NCI-H226 (cell line): ENCODE results near the gene MYL12B.
"Not testable (repeated sequence)": the region's sequence is repeated elsewhere in the genome, so short reads cannot be mapped to it uniquely, and the experiment has no call there.

Source experiments
- DNase-seq: peaks from one replicate; pipeline ENCODE4 v3.0.0-alpha.2; 2015

Gene MYL12B

DNA sequence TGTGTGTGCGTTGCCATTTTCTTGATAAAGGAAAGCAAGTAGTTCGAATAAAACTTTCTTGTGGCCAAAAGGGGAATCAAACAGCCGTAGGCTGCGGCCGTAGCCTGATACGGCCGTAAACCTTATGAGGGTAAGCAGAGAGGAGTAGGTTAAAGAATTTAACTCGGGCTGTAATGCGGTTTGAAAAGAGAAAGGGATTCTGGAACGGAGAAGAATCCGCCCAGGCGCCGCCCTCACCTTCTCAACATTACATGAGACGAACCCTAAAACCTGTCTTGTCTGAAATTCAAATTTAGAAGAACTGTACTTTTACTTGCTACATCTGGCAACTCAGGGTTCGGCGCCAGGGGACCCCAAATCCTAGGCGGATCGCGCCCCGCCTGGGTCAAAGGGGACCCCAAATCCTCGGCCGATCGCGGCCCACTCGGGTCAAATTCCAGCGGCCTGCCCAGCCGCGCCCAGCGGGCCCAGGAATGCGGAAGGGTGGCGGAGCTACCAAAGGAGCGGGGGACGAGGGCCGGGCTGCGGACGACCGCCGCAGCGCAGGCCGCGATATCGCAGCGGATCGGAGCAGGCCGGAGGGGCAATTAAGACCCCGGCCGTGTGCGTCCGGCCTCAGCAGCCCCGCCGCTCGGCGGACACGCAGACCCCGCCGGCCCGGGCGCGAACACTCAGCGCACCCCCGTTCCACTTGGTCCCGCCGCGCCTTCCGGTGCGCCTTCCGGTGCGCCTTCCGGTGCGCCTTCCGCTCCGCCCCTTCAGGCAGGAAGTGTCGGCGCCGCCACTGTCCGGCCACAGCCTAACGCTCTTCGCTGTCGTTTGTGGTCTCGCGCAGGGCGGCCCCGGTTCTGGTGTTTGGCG, at the start of gene MYL12B:
TSS of gene MYL12B (plus strand) at position 761 of the 861 bp plus-strand sequence. CDS start 10,766 bp downstream, outside the sequence.
- peak; percentile 76 for DNase-seq

DNA sequence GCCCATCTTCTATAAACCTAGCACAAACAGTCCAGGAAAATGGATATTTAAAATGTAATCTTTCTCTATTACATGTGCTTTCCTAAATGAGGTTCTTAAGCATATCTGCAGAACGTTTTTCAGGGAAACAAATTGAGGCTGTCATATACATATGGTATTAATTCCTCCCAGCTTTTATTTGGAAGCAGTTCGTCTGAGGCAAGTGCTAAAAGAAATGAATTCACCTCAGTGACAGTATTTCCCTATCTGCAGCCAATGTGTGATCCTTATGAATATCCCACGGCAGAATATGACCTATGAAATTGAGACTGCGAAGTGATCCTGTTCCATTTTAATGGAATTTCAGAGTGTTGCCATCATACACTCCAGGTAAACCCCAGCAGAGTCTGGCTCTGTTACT, 49.3 kb upstream of the MYL12B start:
- no peak for DNase-seq

- no peak for DNase-seq
Observed at GRCh38 chr18:3213300-3214059, 48.5 kb upstream of the MYL12B start.

DNA sequence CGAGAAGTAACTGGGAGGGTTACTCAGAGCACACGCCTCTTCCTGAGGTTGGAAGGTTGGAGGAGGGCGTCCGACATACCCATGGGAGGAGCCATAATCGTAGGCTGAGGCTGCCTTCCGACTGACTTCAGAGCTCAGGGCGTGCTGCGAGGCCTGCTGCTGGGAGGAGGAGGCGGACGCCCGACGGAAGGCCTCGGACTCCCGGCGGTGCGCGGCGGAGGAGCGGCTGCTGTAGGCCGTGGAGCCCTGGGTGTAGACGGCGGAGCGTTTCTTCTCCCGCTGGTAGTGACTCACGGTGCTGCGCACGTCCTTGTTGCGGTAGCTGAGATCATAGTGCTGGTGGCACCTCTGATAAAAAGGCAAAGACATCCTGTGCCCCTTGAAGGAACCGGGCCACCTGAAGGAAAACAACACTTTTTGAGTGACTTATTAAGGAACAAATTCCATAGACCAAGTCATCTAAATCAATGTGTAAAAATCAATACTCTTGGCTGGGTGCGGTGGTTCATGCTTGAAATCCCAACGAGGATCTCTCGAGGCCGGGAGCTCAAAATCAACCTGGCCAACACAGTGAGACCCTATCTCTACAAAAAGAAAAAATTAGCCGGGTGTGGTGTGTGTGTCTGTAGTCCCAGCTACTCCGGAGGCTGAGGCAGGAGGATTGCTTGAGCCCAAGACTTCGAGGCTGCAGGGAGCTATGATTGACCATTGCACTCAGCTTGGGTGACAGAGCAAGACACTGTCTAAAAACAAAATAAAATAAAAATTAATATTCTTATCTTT, 46.9 kb upstream of the MYL12B start:
- no peak for DNase-seq

GRCh38 chr18:3216987-3217386, 44.9 kb upstream of the MYL12B start:
- no peak for DNase-seq

DNA sequence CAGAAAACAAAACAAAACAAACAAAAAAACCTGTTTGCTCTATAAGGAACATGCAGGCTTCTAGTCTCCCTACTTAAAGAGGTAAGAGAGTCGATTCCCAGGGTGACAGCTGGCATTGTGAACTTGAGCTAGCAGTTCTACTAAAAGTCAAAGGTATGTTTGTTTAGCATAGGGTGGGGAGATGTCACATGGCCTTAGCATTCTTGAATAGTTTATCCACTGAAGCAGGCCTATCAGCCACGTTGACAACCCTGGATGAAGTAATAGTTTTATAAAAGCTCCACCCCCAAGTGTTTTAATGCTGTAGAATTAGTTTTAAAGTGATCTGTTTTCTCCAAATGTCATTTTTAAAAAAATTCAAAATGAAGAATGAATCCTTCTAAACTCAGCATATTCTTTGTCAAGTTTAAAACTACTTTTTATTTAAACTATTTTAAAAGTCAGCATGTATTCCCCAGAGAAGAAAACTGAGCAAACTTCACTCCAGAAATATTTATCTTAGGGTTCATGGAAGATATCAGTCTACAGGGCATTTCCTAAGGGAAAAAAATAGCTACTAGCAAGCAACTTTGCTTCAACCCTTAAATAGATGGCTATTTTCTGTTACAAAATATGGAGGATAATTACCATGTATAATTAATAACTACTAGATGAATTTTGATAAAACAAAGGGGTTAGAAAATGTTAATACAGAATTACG, 43.8 kb upstream of the MYL12B start:
- no peak for DNase-seq

GRCh38 chr18:3218819-3219218, 43.1 kb upstream of the MYL12B start:
- no peak for DNase-seq

- no peak for DNase-seq
Observed at GRCh38 chr18:3219241-3219630, 42.7 kb upstream of the MYL12B start.

GRCh38 chr18:3219631-3220335, 42.1 kb upstream of the MYL12B start, which contains the start of gene MYOM1:
TSS of gene MYOM1 (minus strand) at chr18:3219968. CDS start at chr18:3215223, 4,745 bp downstream.
- DNase-seq, result no peak

- DNase-seq, result not testable (repeated sequence)
Observed at GRCh38 chr18:3220868-3221267, 41.1 kb upstream of the MYL12B start.

- no peak for DNase-seq
Observed at GRCh38 chr18:3221496-3221895, 40.4 kb upstream of the MYL12B start.

GRCh38 chr18:3223356-3223755, 38.6 kb upstream of the MYL12B start:
- DNase-seq, result no peak

- DNase-seq, result no peak
Observed at GRCh38 chr18:3224223-3224622, 37.7 kb upstream of the MYL12B start.

GRCh38 chr18:3225588-3225987, 36.3 kb upstream of the MYL12B start:
- no peak for DNase-seq

DNA sequence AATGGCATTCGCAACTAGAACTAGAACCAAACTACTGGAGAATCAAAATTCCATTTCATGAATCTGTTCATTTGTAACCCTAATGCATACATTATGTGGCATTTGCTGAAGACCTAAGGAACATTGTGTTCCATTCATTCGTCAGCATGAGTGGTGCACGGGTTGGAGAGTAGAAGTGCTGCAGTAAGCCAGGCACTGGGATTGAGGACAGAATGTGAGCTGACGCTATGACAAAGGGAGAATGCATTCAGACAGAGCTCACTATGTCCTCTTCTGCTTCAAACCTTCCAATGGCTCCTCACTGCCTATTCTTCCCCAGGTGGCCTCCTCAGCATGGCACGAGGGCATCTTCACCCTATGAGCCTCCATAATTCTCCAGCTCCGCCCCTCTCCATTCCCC, 35.9 kb upstream of the MYL12B start:
- no peak for DNase-seq

- DNase-seq, result peak; percentile 86
Observed at GRCh38 chr18:3230401-3231334, 31.3 kb upstream of the MYL12B start.

GRCh38 chr18:3233004-3233403, 28.9 kb upstream of the MYL12B start:
- DNase-seq, result no peak

DNA sequence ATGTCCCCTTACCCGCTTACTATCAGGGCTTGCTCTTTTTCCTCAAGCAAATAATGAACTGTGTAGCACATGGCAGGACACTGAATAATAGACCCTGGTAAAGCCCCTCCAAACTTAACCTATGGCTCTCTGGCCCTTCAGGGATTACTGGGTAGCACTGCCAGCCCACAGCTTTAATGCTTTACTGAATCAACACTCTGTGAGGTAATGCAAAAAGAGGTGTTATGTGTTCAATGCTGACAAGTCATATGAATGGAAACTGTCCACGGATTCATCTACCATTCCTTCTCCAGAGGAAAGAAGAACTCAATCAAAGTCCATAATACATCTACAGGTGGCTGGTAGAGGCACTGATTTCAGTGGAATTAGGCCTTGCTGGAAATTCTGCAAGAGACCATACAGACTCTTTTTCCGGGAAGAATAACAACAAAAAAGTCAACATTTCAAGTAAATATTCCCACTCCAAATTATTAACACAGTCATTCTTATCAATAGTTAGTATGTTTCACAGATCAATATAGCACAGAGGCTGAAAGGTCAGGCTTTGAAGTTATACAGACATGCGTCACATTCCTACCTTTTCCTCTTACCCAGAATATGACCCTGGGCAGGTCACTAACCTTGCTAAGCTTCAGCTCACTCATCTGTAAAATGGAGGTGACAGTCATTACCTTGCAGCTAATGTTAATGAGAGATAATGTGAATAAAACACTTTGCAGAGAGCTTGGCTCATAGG, 28.3 kb upstream of the MYL12B start:
- no peak for DNase-seq

DNA sequence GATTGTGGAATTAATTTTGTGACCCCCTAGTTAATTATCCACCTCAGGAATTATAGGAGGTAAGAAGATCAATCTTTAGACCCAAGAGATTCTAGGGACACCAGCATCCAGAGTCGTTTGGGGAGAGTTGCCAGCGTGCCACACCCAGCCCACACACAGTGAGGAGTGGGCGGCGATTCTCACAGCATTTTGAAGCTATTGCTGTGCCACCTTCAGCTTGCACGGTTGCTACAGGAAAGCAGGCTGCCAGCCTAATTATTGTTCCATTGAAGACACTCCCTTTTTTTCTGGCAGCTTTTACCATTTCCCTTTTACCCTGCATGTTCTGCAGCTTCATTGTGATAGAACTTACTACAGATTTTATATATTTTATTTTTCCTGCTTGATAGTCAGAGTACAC, 27.5 kb upstream of the MYL12B start:
- no peak for DNase-seq

GRCh38 chr18:3235846-3236245, 26.1 kb upstream of the MYL12B start:
- DNase-seq, result no peak
